ENCODE data around the gene PTP4A1. TPM values are rescaled to one million over a fixed set of nuclear protein-coding genes. Genes with fewer than 3 reads are reported as not detected.

Gene PTP4A1
- total and polyA plus RNA-seq, 2 of the 4 experiments (the other 2 are of a cell fraction), result 31.2 to 53.1 TPM

GRCh38 chr6:63546236-63546635 lies 26.0 kb upstream of the PTP4A1 start:
- no TSS peak for BruUV-seq (replicated peaks)
- H3K36me3 ChIP-seq (ENCODE audit: control insufficient read depth, insufficient read depth, low read length), result no peaks in the 10 kb centered on the region
- H2AK9ac ChIP-seq (replicated peaks; ENCODE audit: low read depth, low read length, poor library complexity), result no peak overlapping the region
- H2AFZ ChIP-seq (replicated peaks; ENCODE audit: low read length, poor library complexity), result no peak overlapping the region
- no peak overlapping the region for H3K18ac ChIP-seq (ENCODE audit: low read depth, low read length)
- POLR2A ChIA-PET (ENCODE audit: unreplicated experiment), result no interaction called here
- H3K27me3 ChIP-seq (ENCODE audit: control insufficient read depth, insufficient read depth, low read length), result no peaks in the 10 kb centered on the region
- no peak for ATAC-seq (ENCODE audit: low read depth)
- no peak for TF ChIP-seq ELK1 (IDR thresholded peaks at IDR 0.05; ENCODE audit: borderline replicate concordance, low read depth, low read length)
- TF ChIP-seq SMC3 (IDR thresholded peaks at IDR 0.05; ENCODE audit: low read depth, low read length), result no peak
- no peak for TF ChIP-seq CHD1 (IDR thresholded peaks at IDR 0.05; ENCODE audit: low read depth, low read length)
- TF ChIP-seq CTCF (conservative IDR thresholded peaks at IDR 0.05; ENCODE audit: low read depth, low read length), result no peak
- TF ChIP-seq, protein P1, sequence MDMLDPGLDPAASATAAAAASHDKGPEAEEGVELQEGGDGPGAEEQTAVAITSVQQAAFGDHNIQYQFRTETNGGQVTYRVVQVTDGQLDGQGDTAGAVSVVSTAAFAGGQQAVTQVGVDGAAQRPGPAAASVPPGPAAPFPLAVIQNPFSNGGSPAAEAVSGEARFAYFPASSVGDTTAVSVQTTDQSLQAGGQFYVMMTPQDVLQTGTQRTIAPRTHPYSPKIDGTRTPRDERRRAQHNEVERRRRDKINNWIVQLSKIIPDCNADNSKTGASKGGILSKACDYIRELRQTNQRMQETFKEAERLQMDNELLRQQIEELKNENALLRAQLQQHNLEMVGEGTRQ (IDR thresholded peaks at IDR 0.05; ENCODE audit: low read depth, low read length), result no peak
- TF ChIP-seq RCOR1 (IDR thresholded peaks at IDR 0.05; ENCODE audit: insufficient replicate concordance, low read length), result no peak
- TF ChIP-seq RFX5 (IDR thresholded peaks at IDR 0.05; ENCODE audit: low read depth, low read length), result no peak
- TF ChIP-seq POLR2A (IDR thresholded peaks at IDR 0.05; ENCODE audit: low read depth, low read length), result no peak
- no peak for TF ChIP-seq NFE2L2 (IDR thresholded peaks at IDR 0.05; ENCODE audit: low read depth, low read length)
- TF ChIP-seq MAFK (IDR thresholded peaks at IDR 0.05; ENCODE audit: low read depth, low read length), result no peak
- TF ChIP-seq MAZ (IDR thresholded peaks at IDR 0.05; ENCODE audit: borderline replicate concordance, low read depth, low read length), result no peak
- TF ChIP-seq MXI1 (IDR thresholded peaks at IDR 0.05; ENCODE audit: borderline replicate concordance, low read depth, low read length), result no peak
- no peak for TF ChIP-seq BHLHE40 (IDR thresholded peaks at IDR 0.05; ENCODE audit: low read depth, low read length)
- TF ChIP-seq RAD21 (IDR thresholded peaks at IDR 0.05; ENCODE audit: low read length), result no peak
- TF ChIP-seq CEBPB (IDR thresholded peaks at IDR 0.05; ENCODE audit: low read depth, low read length), result no peak
- TF ChIP-seq FOS (IDR thresholded peaks at IDR 0.05; ENCODE audit: low read depth, low read length), result no peak
- H4K20me1 ChIP-seq (ENCODE audit: insufficient read depth, low read length), result no peaks in the 10 kb centered on the region
- H3K9me1 ChIP-seq (ENCODE audit: insufficient read depth, low read length), result no peaks in the 10 kb centered on the region
- no peak overlapping the region for H2AK5ac ChIP-seq (ENCODE audit: low read depth, low read length)
- H3K79me1 ChIP-seq (ENCODE audit: low read depth in 1 of 2, low read length in 2 of 2), result no peaks in the 10 kb centered on the region
- H2BK15ac ChIP-seq (ENCODE audit: low read depth, low read length), result no peak overlapping the region
- H3K9me3 ChIP-seq (ENCODE audit: control insufficient read depth, insufficient read depth, low read length), result no peaks in the 10 kb centered on the region
- CTCF ChIA-PET, result no interaction called here
- no peak for DNase-seq
- H3K4ac ChIP-seq (ENCODE audit: low read depth, low read length), result no peak overlapping the region
- no peak overlapping the region for H3K4me3 ChIP-seq (ENCODE audit: insufficient read depth, low read depth, low read length)
- WGBS, 2 experiments (ENCODE audit: extremely low coverage in 2 of 2, insufficient read length in 1 of 2), result no CpG with 5 or more reads among the region's 6 CpGs
- no peak overlapping the region for H2BK20ac ChIP-seq (ENCODE audit: low read depth, low read length)
- H3K4me2 ChIP-seq (ENCODE audit: low read depth, low read length), result no peak overlapping the region
- H3K23ac ChIP-seq (ENCODE audit: low read depth, low read length), result no peak overlapping the region
- no peak overlapping the region for H4K8ac ChIP-seq (ENCODE audit: low read depth in 2 of 2, low read length in 2 of 2)
- no peak overlapping the region for H3K56ac ChIP-seq (ENCODE audit: extremely low read depth, insufficient read depth, low read length)
- no peak overlapping the region for H4K91ac ChIP-seq (ENCODE audit: insufficient read depth, low read depth, low read length)
- H3K4me1 ChIP-seq (ENCODE audit: control insufficient read depth, insufficient read depth, low read length), result no peaks in the 10 kb centered on the region
- no peak overlapping the region for H2BK120ac ChIP-seq (ENCODE audit: low read depth, low read length)
- dilution Hi-C loops (cut with HindIII; ENCODE audit: low sequenced_read_pairs, unreplicated experiment) (no loop called here), intact Hi-C loops (cut with micrococcal nuclease) (no loop called here), in situ Hi-C loops (cut with MboI; ENCODE audit: low sequenced_read_pairs) (no loop called here)
- H2BK5ac ChIP-seq (ENCODE audit: low read depth, low read length, poor library complexity, severe bottlenecking), result no peak overlapping the region
- no peak overlapping the region for H3K27ac ChIP-seq (ENCODE audit: insufficient read depth, low read length)
- no peak overlapping the region for H3K14ac ChIP-seq (replicated peaks; ENCODE audit: low read depth, low read length)
- H4K5ac ChIP-seq (ENCODE audit: low read depth, low read length), result no peak overlapping the region
- H3K9ac ChIP-seq (ENCODE audit: low read depth, low read length), result no peak overlapping the region
